Stimulated activated naive CD8-positive, alpha-beta T cell treated with anti-CD3 and anti-CD28 coated beads, Interleukin-15, amount 100 ng/mL, for 72 hours (primary cell): ENCODE results near the gene RGS6.

ENCODE experiments used
- ATAC-seq: fragments of 150-1000 bp; cut with Tn5 transposase; 2 replicates; pipeline ENCODE4 v1.10.0; 2021; ENCODE audit warnings: mild to moderate bottlenecking, moderate library complexity
- DNase-seq, 2 donors: peaks; one replicate each; pipeline ENCODE4 v3.0.0; 2021 to 2022
- H3K27ac Mint-ChIP-seq, 2 donors: one replicate each; pipeline ENCODE4 v1.8.0; 2022; ENCODE audit warnings: mild to moderate bottlenecking in 2 of 2, mixed read lengths in 2 of 2, moderate library complexity in 2 of 2
- H3K27me3 Mint-ChIP-seq: one replicate; pipeline ENCODE4 v1.8.0; 2022; ENCODE audit warnings: mixed read lengths
- H3K4me1 Mint-ChIP-seq: one replicate; pipeline ENCODE4 v1.8.0; 2022; ENCODE audit warnings: mild to moderate bottlenecking, mixed read lengths
- H3K4me3 Mint-ChIP-seq, 2 donors: one replicate each; pipeline ENCODE4 v1.8.0; 2022; ENCODE audit warnings: mild to moderate bottlenecking in 2 of 2, mixed read lengths in 2 of 2, moderate library complexity in 1 of 2
- H3K9me3 Mint-ChIP-seq, 2 donors: one replicate each; pipeline ENCODE4 v1.8.0; 2022; ENCODE audit warnings: mixed read lengths in 2 of 2

The RGS6 gene

GRCh38 chr14:72605096-72605920 lies 673.1 kb downstream of the RGS6 start:
- ATAC-seq = no peak
- H3K9me3 Mint-ChIP-seq = no peaks in the 10 kb centered on the region
- H3K27ac Mint-ChIP-seq = no peak overlapping the region

GRCh38 chr14:72605921-72606220 lies 673.6 kb downstream of the RGS6 start:
- Mint-ChIP-seq H3K27me3 (peaks cover 6% of the 10 kb centered on the region), H3K27ac (no peak overlapping the region), H3K4me3 (no peak overlapping the region), H3K9me3 (no peaks in the 10 kb centered on the region), H3K4me1 (peaks cover 8% of the 10 kb centered on the region)
- DNase-seq = no peak
- no peak for ATAC-seq

More at GRCh38 chr14:72605096-72605920, 673.1 kb downstream of the RGS6 start:
- DNase-seq = no peak
- Mint-ChIP-seq H3K4me1 (peaks cover 8% of the 10 kb centered on the region), H3K27me3 (peaks cover 12% of the 10 kb centered on the region), H3K4me3 (no peak overlapping the region)

- peaks cover 5% of the 10 kb centered on the region for H3K27me3 Mint-ChIP-seq
- peaks cover 8% of the 10 kb centered on the region for H3K4me1 Mint-ChIP-seq
- DNase-seq (no peak), ATAC-seq (no peak)
- H3K27ac Mint-ChIP-seq = peak overlapping the region in 1 of 2 donors; percentile 4
- H3K4me3 Mint-ChIP-seq = no peak overlapping the region
- H3K9me3 Mint-ChIP-seq = no peaks in the 10 kb centered on the region
Measured at GRCh38 chr14:72606879-72607278, 674.6 kb downstream of the RGS6 start.

- H3K9me3 Mint-ChIP-seq = no peaks in the 10 kb centered on the region
Measured at GRCh38 chr14:72607386-72608130, 675.3 kb downstream of the RGS6 start.

GRCh38 chr14:72608391-72609204 lies 676.4 kb downstream of the RGS6 start:
- no peak for ATAC-seq
- Mint-ChIP-seq H3K4me1 (peaks cover 8% of the 10 kb centered on the region), H3K27me3 (peaks cover 13% of the 10 kb centered on the region)

More at GRCh38 chr14:72607386-72608130, 675.3 kb downstream of the RGS6 start:
- Mint-ChIP-seq H3K4me1 (peaks cover 8% of the 10 kb centered on the region), H3K4me3 (no peak overlapping the region), H3K27me3 (peaks cover 12% of the 10 kb centered on the region), H3K27ac (no peak overlapping the region)
- DNase-seq = no peak
- no peak for ATAC-seq

GRCh38 chr14:72609205-72609916 lies 677.1 kb downstream of the RGS6 start:
- DNase-seq (no peak), ATAC-seq (no peak)
- Mint-ChIP-seq H3K27ac (peak overlapping the region in 1 of 2 donors; percentile 61), H3K4me3 (no peak overlapping the region), H3K4me1 (peaks cover 8% of the 10 kb centered on the region), H3K9me3 (no peaks in the 10 kb centered on the region), H3K27me3 (peaks cover 13% of the 10 kb centered on the region)

More at GRCh38 chr14:72608391-72609204, 676.4 kb downstream of the RGS6 start:
- DNase-seq = no peak
- H3K9me3 Mint-ChIP-seq = no peaks in the 10 kb centered on the region
- H3K27ac Mint-ChIP-seq = peak overlapping the region; percentile 36 to 82
- H3K4me3 Mint-ChIP-seq = no peak overlapping the region

GRCh38 chr14:72610096-72610830 lies 678.0 kb downstream of the RGS6 start:
- ATAC-seq (no peak), DNase-seq (no peak)
- Mint-ChIP-seq H3K4me1 (peaks cover 8% of the 10 kb centered on the region), H3K4me3 (no peak overlapping the region), H3K27ac (no peak overlapping the region), H3K9me3 (no peaks in the 10 kb centered on the region), H3K27me3 (peaks cover 13% of the 10 kb centered on the region)

- no peak for DNase-seq
- Mint-ChIP-seq H3K4me1 (peaks cover 8% of the 10 kb centered on the region), H3K9me3 (no peaks in the 10 kb centered on the region), H3K4me3 (no peak overlapping the region), H3K27me3 (peaks cover 13% of the 10 kb centered on the region), H3K27ac (no peak overlapping the region)
- ATAC-seq = no peak
Measured at GRCh38 chr14:72610831-72611200, 678.6 kb downstream of the RGS6 start.

GRCh38 chr14:72611506-72611905 lies 679.3 kb downstream of the RGS6 start:
- Mint-ChIP-seq H3K9me3 (no peaks in the 10 kb centered on the region), H3K27me3 (peaks cover 13% of the 10 kb centered on the region), H3K4me1 (peaks cover 8% of the 10 kb centered on the region), H3K4me3 (no peak overlapping the region), H3K27ac (peak overlapping the region; percentile 36 to 81)
- ATAC-seq (no peak), DNase-seq (no peak)

GRCh38 chr14:72612041-72612440 lies 679.8 kb downstream of the RGS6 start:
- H3K9me3 Mint-ChIP-seq = no peaks in the 10 kb centered on the region
- no peak overlapping the region for H3K4me3 Mint-ChIP-seq
- H3K27ac Mint-ChIP-seq = no peak overlapping the region
- ATAC-seq = no peak
- H3K4me1 Mint-ChIP-seq = peaks cover 8% of the 10 kb centered on the region
- peaks cover 13% of the 10 kb centered on the region for H3K27me3 Mint-ChIP-seq
- no peak for DNase-seq

- ATAC-seq = no peak
- H3K4me1 Mint-ChIP-seq = peaks cover 3% of the 10 kb centered on the region
- H3K9me3 Mint-ChIP-seq = no peaks in the 10 kb centered on the region
- no peak for DNase-seq
- H3K27me3 Mint-ChIP-seq = peaks cover 13% of the 10 kb centered on the region
- H3K27ac Mint-ChIP-seq = peak overlapping the region in 1 of 2 donors; percentile 72
- H3K4me3 Mint-ChIP-seq = no peak overlapping the region
Measured at GRCh38 chr14:72613231-72613974, 681.2 kb downstream of the RGS6 start.

GRCh38 chr14:72613975-72614319 lies 681.7 kb downstream of the RGS6 start:
- ATAC-seq = no peak
- Mint-ChIP-seq H3K4me1 (no peaks in the 10 kb centered on the region), H3K27me3 (peaks cover 13% of the 10 kb centered on the region), H3K27ac (peak overlapping the region in 1 of 2 donors; percentile 72), H3K9me3 (no peaks in the 10 kb centered on the region), H3K4me3 (no peak overlapping the region)
- DNase-seq = no peak

GRCh38 chr14:72614365-72614764 lies 682.1 kb downstream of the RGS6 start:
- H3K27ac Mint-ChIP-seq = no peak overlapping the region
- no peaks in the 10 kb centered on the region for H3K9me3 Mint-ChIP-seq
- peaks cover 13% of the 10 kb centered on the region for H3K27me3 Mint-ChIP-seq
- no peak for ATAC-seq
- H3K4me3 Mint-ChIP-seq = no peak overlapping the region
- no peak for DNase-seq
- no peaks in the 10 kb centered on the region for H3K4me1 Mint-ChIP-seq

- H3K27ac Mint-ChIP-seq = no peak overlapping the region
- no peaks in the 10 kb centered on the region for H3K9me3 Mint-ChIP-seq
- H3K4me1 Mint-ChIP-seq = no peaks in the 10 kb centered on the region
- DNase-seq (no peak), ATAC-seq (no peak)
- H3K4me3 Mint-ChIP-seq = no peak overlapping the region
- H3K27me3 Mint-ChIP-seq = peaks cover 13% of the 10 kb centered on the region
Measured at GRCh38 chr14:72614891-72615415, 682.7 kb downstream of the RGS6 start.
